AG09319 (cell line): ENCODE measurements around the gene RNF144A.
"Not testable (repeated sequence)": the region's sequence is repeated elsewhere in the genome, so short reads cannot be mapped to it uniquely, and the experiment has no call there.

Experiments used
- DNase-seq: peaks from one replicate; pipeline ENCODE4 v3.0.0-alpha.2; 2010; ENCODE audit warnings: low read depth; ENCODE audit errors: extremely low read depth
- CTCF ChIP-seq: IDR thresholded peaks from 2 replicates; pipeline ENCODE4 v1.5.1; 2011; ENCODE audit warnings: low read depth, mild to moderate bottlenecking, inconsistent platforms, low read length, moderate library complexity

RNF144A gene

GRCh38 chr2:6990871-6991270 lies 73.7 kb downstream of the RNF144A start:
- DNase-seq, result no peak
- TF ChIP-seq CTCF, result no peak

GRCh38 chr2:6992794-6993228 lies 75.6 kb downstream of the RNF144A start:
- no peak for TF ChIP-seq CTCF
- no peak for DNase-seq

GRCh38 chr2:6993229-6993640 lies 76.0 kb downstream of the RNF144A start:
- no peak for DNase-seq
- TF ChIP-seq CTCF, result no peak

GRCh38 chr2:6993936-6994335 lies 76.7 kb downstream of the RNF144A start:
- no peak for DNase-seq
- no peak for TF ChIP-seq CTCF

- no peak for TF ChIP-seq CTCF
- no peak for DNase-seq
Measured at GRCh38 chr2:6994536-6995128, 77.4 kb downstream of the RNF144A start.

- no peak for DNase-seq
- TF ChIP-seq CTCF, result no peak
Measured at GRCh38 chr2:6995391-6996097, 78.3 kb downstream of the RNF144A start.

GRCh38 chr2:6999211-6999877 lies 82.1 kb downstream of the RNF144A start:
- DNase-seq, result no peak
- no peak for TF ChIP-seq CTCF

- DNase-seq, result not testable (repeated sequence)
Measured at GRCh38 chr2:7001395-7001794, 84.2 kb downstream of the RNF144A start.
